MM.1S (cell line): ENCODE results near the gene LPCAT1.
"Not testable (repeated sequence)": the region's sequence is repeated elsewhere in the genome, so short reads cannot be mapped to it uniquely, and the experiment has no call there.

ENCODE experiments used
- DNase-seq: peaks from one replicate; pipeline ENCODE4 v3.0.0-alpha.2; 2015
- H2AFZ ChIP-seq: fragments of 300-600 bp; sonication (generic); 2 replicates; pipeline ENCODE4 v1.6.0; 2016; ENCODE audit warnings: antibody characterized with exemption, low read length
- H3F3A ChIP-seq: fragments of 300-600 bp; sonication (generic); 2 replicates; pipeline ENCODE4 v1.6.1; 2016; ENCODE audit warnings: mild to moderate bottlenecking, antibody characterized with exemption, low read length, moderate library complexity, mixed read lengths; ENCODE audit not compliant: insufficient read depth
- H3K27ac ChIP-seq: fragments of 300-600 bp; sonication (generic); 2 replicates; pipeline ENCODE4 v1.5.1; 2016; ENCODE audit warnings: mild to moderate bottlenecking, low read length
- H3K27me3 ChIP-seq: fragments of 300-600 bp; sonication (generic); replicated peaks from 2 replicates; pipeline ENCODE4 v1.6.0; 2016; ENCODE audit warnings: low read length; ENCODE audit not compliant: insufficient read depth
- H3K36me3 ChIP-seq: fragments of 300-600 bp; sonication (generic); replicated peaks from 2 replicates; pipeline ENCODE4 v1.6.1; 2016; ENCODE audit warnings: mild to moderate bottlenecking, low read length, mixed read lengths; ENCODE audit not compliant: insufficient read depth
- H3K4me1 ChIP-seq: fragments of 300-600 bp; sonication (generic); 2 replicates; pipeline ENCODE4 v1.6.1; 2016; ENCODE audit warnings: low read length, mixed read lengths
- H3K4me2 ChIP-seq: fragments of 300-600 bp; sonication (generic); 2 replicates; pipeline ENCODE4 v1.6.0; 2016; ENCODE audit warnings: low read depth, low read length
- H3K4me3 ChIP-seq: fragments of 300-600 bp; sonication (generic); 2 replicates; pipeline ENCODE4 v1.5.1; 2016; ENCODE audit warnings: low read length, mixed read lengths
- H3K79me2 ChIP-seq: fragments of 300-600 bp; sonication (generic); 2 replicates; pipeline ENCODE4 v1.6.1; 2016; ENCODE audit warnings: mixed run types, low read length, mixed read lengths
- H3K9ac ChIP-seq: fragments of 300-600 bp; sonication (generic); 2 replicates; pipeline ENCODE4 v1.6.1; 2016; ENCODE audit warnings: low read length, mixed read lengths
- H3K9me2 ChIP-seq: fragments of 300-600 bp; sonication (generic); replicated peaks from 2 replicates; pipeline ENCODE4 v1.6.1; 2016; ENCODE audit warnings: mild to moderate bottlenecking, low read length, mixed read lengths; ENCODE audit not compliant: insufficient read depth
- H3K9me3 ChIP-seq: fragments of 300-600 bp; sonication (generic); replicated peaks from 2 replicates; pipeline ENCODE4 v1.6.1; 2016; ENCODE audit warnings: mild to moderate bottlenecking, low read length, mixed read lengths; ENCODE audit not compliant: insufficient read depth
- H4K20me1 ChIP-seq: fragments of 300-600 bp; sonication (generic); 2 replicates; pipeline ENCODE4 v1.6.1; 2016; ENCODE audit warnings: mild to moderate bottlenecking, low read length, moderate library complexity, mixed read lengths; ENCODE audit not compliant: insufficient read depth
- CTCF ChIP-seq: fragments of 300-600 bp; sonication (generic); IDR thresholded peaks from 2 replicates; pipeline ENCODE4 v1.5.1; 2016; ENCODE audit warnings: antibody characterized with exemption, low read length, mixed read lengths
- EZH2 ChIP-seq: fragments of 300-600 bp; sonication (generic); optimal IDR thresholded peaks from 2 replicates; pipeline ENCODE3; 2017; ENCODE audit warnings: low read depth, mild to moderate bottlenecking, antibody characterized with exemption, low read length, mixed read lengths
- EZH2phosphoT487 ChIP-seq: fragments of 300-600 bp; sonication (generic); IDR thresholded peaks from 2 replicates; pipeline ENCODE4 v1.6.1; 2018; ENCODE audit warnings: antibody characterized with exemption, low read length

The LPCAT1 gene

GRCh38 chr5:1568201-1568979 is 44.6 kb upstream of the LPCAT1 start:
- H3K4me2 ChIP-seq: peak overlapping the region; percentile 14; the same call in 1 of the 2 replicates
- peak; percentile 39 for DNase-seq
- H3K9me3 ChIP-seq: no peaks in the 10 kb centered on the region
- no peak overlapping the region for H3K9ac ChIP-seq
- H3K9me2 ChIP-seq: no peaks in the 10 kb centered on the region
- H4K20me1 ChIP-seq: no peaks in the 10 kb centered on the region
- no peaks in the 10 kb centered on the region for H3K27me3 ChIP-seq
- no peaks in the 10 kb centered on the region for H3K36me3 ChIP-seq
- no peaks in the 10 kb centered on the region for H3K79me2 ChIP-seq
- H3K27ac ChIP-seq: peak overlapping the region; percentile 49; the same call in 1 of the 2 replicates
- no peak for TF ChIP-seq EZH2phosphoT487
- no peak for TF ChIP-seq EZH2
- no peak for TF ChIP-seq CTCF
- no peak overlapping the region for H2AFZ ChIP-seq
- no peaks in the 10 kb centered on the region for H3F3A ChIP-seq
- H3K4me3 ChIP-seq: no peak overlapping the region
- H3K4me1 ChIP-seq: no peaks in the 10 kb centered on the region

GRCh38 chr5:1567527-1568200 is 43.9 kb upstream of the LPCAT1 start:
- H3K4me3 ChIP-seq, H4K20me1 ChIP-seq, H3K27me3 ChIP-seq, H3K9me2 ChIP-seq, H3K79me2 ChIP-seq, DNase-seq, H2AFZ ChIP-seq, H3K36me3 ChIP-seq, H3K9ac ChIP-seq, H3K9me3 ChIP-seq, H3F3A ChIP-seq, H3K4me1 ChIP-seq: not testable (repeated sequence)
- Histone ChIP-seq H3K27ac (peak overlapping the region; percentile 49; the same call in 1 of the 2 replicates), H3K4me2 (peak overlapping the region; percentile 14; the same call in 1 of the 2 replicates)

DNA sequence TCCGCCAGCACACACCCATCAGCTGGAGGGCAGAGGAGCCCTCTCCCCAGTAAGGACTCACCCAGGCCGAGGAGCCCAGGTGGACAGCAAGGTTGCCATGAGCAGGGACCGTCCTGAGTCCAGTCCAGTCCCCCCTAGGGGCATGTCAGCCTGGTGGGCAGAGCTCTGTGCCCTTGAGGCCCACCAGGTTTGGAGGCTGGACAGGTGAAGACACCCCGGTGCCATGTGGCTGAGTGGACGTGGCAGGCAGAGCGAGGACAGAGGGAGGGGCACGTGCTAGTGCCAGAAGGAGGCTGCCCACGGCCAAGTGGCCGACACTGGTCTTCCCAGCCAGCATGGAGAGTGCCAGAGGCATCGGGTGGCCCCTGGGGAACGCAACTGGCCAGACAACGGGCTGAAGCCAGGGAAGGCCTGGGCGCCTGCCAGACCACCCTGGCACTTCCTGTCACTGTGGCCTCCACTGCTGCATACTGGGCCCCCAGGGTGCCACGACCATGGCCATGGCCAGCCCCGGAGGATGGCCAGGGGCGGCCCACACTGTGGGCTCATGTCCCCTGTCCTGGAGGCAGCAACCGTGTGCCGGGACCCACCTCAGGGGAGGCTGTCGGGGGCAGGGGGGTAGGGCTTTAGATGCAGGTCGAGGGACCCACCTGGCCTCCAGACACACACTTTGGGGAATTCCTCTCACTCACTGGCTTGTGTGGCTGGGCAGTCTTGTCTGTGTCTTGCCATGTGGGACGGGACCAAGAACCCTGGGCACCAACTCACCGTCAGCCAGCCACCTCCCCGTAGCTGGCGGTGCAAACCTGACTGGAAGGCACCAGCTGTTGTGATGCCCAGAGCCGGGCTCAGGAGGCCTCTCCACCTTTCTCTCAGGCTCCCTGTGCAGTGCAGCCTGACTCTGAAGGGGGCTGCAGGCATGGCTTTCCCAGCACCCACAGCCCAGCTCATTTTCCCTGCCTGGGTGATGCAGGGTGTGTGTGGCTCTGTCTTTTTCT is 42.3 kb upstream of the LPCAT1 start:
- no peaks in the 10 kb centered on the region for H3K4me1 ChIP-seq
- no peak overlapping the region for H3K4me3 ChIP-seq
- no peaks in the 10 kb centered on the region for H3F3A ChIP-seq
- H3K27ac ChIP-seq: no peak overlapping the region
- DNase-seq: no peak
- no peak overlapping the region for H3K4me2 ChIP-seq
- H4K20me1 ChIP-seq: no peaks in the 10 kb centered on the region
- H3K9me2 ChIP-seq: no peaks in the 10 kb centered on the region
- H2AFZ ChIP-seq: no peak overlapping the region
- H3K27me3 ChIP-seq: no peaks in the 10 kb centered on the region
- H3K36me3 ChIP-seq: no peaks in the 10 kb centered on the region
- H3K9ac ChIP-seq: no peak overlapping the region
- no peak for TF ChIP-seq CTCF
- TF ChIP-seq EZH2phosphoT487: no peak
- no peak for TF ChIP-seq EZH2
- H3K79me2 ChIP-seq: no peaks in the 10 kb centered on the region
- no peaks in the 10 kb centered on the region for H3K9me3 ChIP-seq
